Lung (tissue), 12 donors: ENCODE results near the gene RAB3C. TPM values are rescaled to one million over a fixed set of nuclear protein-coding genes. Genes with fewer than 3 reads are reported as not detected.

Source experiments
- ATAC-seq: fragments of 200-7000 bp; cut with Tn5 transposase; one replicate; pipeline ENCODE4 v1.9.1; 2020; ENCODE audit warnings: moderate number of reproducible peaks; ENCODE audit not compliant: insufficient read depth, low FRiP score
- DNase-seq, 3 donors: peaks; one replicate each; pipeline ENCODE4 v3.0.0-alpha.2; 2013 to 2017
- H3K27ac ChIP-seq, 2 donors: one replicate each; pipeline ENCODE4 v1.5.1; 2013; ENCODE audit warnings: mild to moderate bottlenecking in 2 of 2, moderate library complexity in 2 of 2, control low read depth in 1 of 2, inconsistent platforms in 1 of 2, low read depth in 1 of 2, low read length in 1 of 2
- H3K27me3 ChIP-seq, 3 donors: one replicate each; pipeline ENCODE4 v1.5.1; 2013; ENCODE audit warnings: low read length in 2 of 3; ENCODE audit not compliant: control insufficient read depth in 3 of 3, insufficient read depth in 3 of 3
- H3K36me3 ChIP-seq, 4 donors: one replicate each; pipeline ENCODE4 v1.5.1; 2013; ENCODE audit warnings: low read length in 4 of 4, mild to moderate bottlenecking in 1 of 4, moderate library complexity in 1 of 4; ENCODE audit not compliant: control insufficient read depth in 4 of 4, insufficient read depth in 4 of 4
- H3K4me1 ChIP-seq, 5 donors: one replicate each; pipeline ENCODE4 v1.5.1; 2013; ENCODE audit warnings: low read length in 5 of 5, mild to moderate bottlenecking in 2 of 5, moderate library complexity in 1 of 5; ENCODE audit not compliant: control insufficient read depth in 5 of 5, insufficient read depth in 5 of 5
- H3K4me3 ChIP-seq: one replicate; pipeline ENCODE4 v1.5.1; 2013; ENCODE audit warnings: mild to moderate bottlenecking, control low read depth, moderate library complexity
- H3K9ac ChIP-seq, 2 donors: one replicate each; pipeline ENCODE4 v1.5.1; 2013; ENCODE audit warnings: low read length in 2 of 2, control low read depth in 1 of 2; ENCODE audit not compliant: insufficient read depth in 1 of 2
- H3K9me3 ChIP-seq, 4 donors: one replicate each; pipeline ENCODE4 v1.5.1; 2013; ENCODE audit warnings: low read length in 3 of 4, mild to moderate bottlenecking in 1 of 4, moderate library complexity in 1 of 4; ENCODE audit not compliant: control insufficient read depth in 4 of 4, insufficient read depth in 3 of 4
- CTCF ChIP-seq: IDR thresholded peaks from 2 replicates; pipeline ENCODE4 v1.5.1; 2012; ENCODE audit warnings: mild to moderate bottlenecking; ENCODE audit errors: control extremely low read depth, extremely low read depth
- WGBS, 2 donors: extraction: QIAGEN DNeasy Blood & Tissue Kit; methylation state at CpG; one replicate each; pipeline ENCODE4 v1.1.7; 2013; 5-methylcytosine and 5-hydroxymethylcytosine counted together
- polyA plus RNA-seq, 2 donors: library from polyadenylated mRNA; stranded (reverse); fragments of 200-250 nt; gene quantifications; one replicate each; pipeline ENCODE4 v1.2.1, GENCODE V29; 2013
- total RNA-seq, 2 donors: library from RNA; depleted of rRNA in 1 of 2; stranded (reverse); fragments of >200 nt in 1 of 2; gene quantifications; one replicate each; pipeline ENCODE4 v1.2.1, GENCODE V29; 2014 to 2021
- donor health status: control.
- donor health status: control.
- donor health status: Bipolar disorder and iron deficiency.
- donor health status: healthy.
- donor health status: DM: yes; HTN: yes; CAD: no.

Gene RAB3C
- total and polyA plus RNA-seq, 4 donors, result 0.35 to 1.1 (median 0.86) TPM

DNA sequence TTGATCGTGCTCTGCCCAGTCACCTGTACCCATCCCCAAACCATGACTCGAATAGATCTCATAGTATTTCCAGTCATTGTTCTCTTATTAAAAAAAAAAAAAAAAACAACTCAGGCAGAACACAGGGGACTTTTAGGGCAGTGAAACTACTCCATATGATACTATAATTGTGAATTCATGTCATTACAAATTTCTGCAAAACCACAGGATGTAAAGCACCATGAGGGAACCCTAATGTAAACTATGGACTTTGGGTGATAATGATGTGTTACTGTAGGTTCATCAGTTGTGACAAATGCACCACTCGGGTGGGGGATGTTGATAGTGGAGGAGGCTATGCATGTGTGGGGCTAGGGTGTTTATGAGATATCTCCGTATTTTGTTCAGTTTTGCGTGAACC, 133.8 kb downstream of the RAB3C start:
- WGBS, 2 donors, result 79 to 84% methylated on average over 5 of the region's 5 CpGs
- no peaks in the 10 kb centered on the region for H3K27me3 ChIP-seq
- no peak overlapping the region for H3K4me3 ChIP-seq
- ATAC-seq (no peak), DNase-seq (no peak)
- H3K9me3 ChIP-seq, result no peaks in the 10 kb centered on the region
- no peak for TF ChIP-seq CTCF
- H3K9ac ChIP-seq, result no peak overlapping the region
- no peaks in the 10 kb centered on the region for H3K36me3 ChIP-seq
- H3K4me1 ChIP-seq, result peaks cover 0 to 9% (median 0%) of the 10 kb centered on the region in 5 donors
- H3K27ac ChIP-seq, result no peak overlapping the region

- Histone ChIP-seq H3K27me3 (no peaks in the 10 kb centered on the region), H3K4me1 (peaks cover 0 to 9% (median 0%) of the 10 kb centered on the region in 5 donors), H3K4me3 (no peak overlapping the region), H3K9me3 (no peaks in the 10 kb centered on the region), H3K36me3 (no peaks in the 10 kb centered on the region), H3K9ac (no peak overlapping the region), H3K27ac (no peak overlapping the region)
- 67 to 83% methylated on average over 5 of the region's 5 CpGs for WGBS, 2 donors
- ATAC-seq (no peak), DNase-seq (no peak)
- no peak for TF ChIP-seq CTCF
Observed at GRCh38 chr5:58717303-58718007, 134.6 kb downstream of the RAB3C start.

GRCh38 chr5:58718269-58718978, 135.5 kb downstream of the RAB3C start:
- H3K27ac ChIP-seq, result no peak overlapping the region
- H3K9ac ChIP-seq, result no peak overlapping the region
- DNase-seq (no peak), ATAC-seq (no peak)
- 85 to 92% methylated on average over 2 of the region's 2 CpGs for WGBS, 2 donors
- peaks cover 0 to 9% (median 0%) of the 10 kb centered on the region in 5 donors for H3K4me1 ChIP-seq
- H3K27me3 ChIP-seq, result no peaks in the 10 kb centered on the region
- H3K4me3 ChIP-seq, result no peak overlapping the region
- no peak for TF ChIP-seq CTCF
- no peaks in the 10 kb centered on the region for H3K36me3 ChIP-seq
- no peaks in the 10 kb centered on the region for H3K9me3 ChIP-seq
